Esophagus squamous epithelium (tissue), 4 donors: ENCODE data around the gene ELOVL6.

Source experiments
- POLR2A ChIP-seq, 4 donors: fragments of 450-650 bp; IDR thresholded peaks; one replicate each; pipeline ENCODE4 v1.6.1; 2017; ENCODE audit warnings: antibody characterized with exemption in 4 of 4, mild to moderate bottlenecking in 4 of 4, moderate library complexity in 3 of 4
- TF ChIP-seq, protein P1 (sequence below), 6 experiments: fragments of 450-650 bp in 4 of 6; fragments of 200-600 bp in 2 of 6; sonication (generic) in 2 of 6; IDR thresholded peaks; one replicate each; pipeline ENCODE4 v1.5.1; 2016 to 2019; ENCODE audit warnings: antibody characterized with exemption in 6 of 6, mild to moderate bottlenecking in 4 of 6, moderate library complexity in 4 of 6

GRCh38 chr4:110022457-110022856 is 176.0 kb downstream of the ELOVL6 start:
- TF ChIP-seq, protein P1, sequence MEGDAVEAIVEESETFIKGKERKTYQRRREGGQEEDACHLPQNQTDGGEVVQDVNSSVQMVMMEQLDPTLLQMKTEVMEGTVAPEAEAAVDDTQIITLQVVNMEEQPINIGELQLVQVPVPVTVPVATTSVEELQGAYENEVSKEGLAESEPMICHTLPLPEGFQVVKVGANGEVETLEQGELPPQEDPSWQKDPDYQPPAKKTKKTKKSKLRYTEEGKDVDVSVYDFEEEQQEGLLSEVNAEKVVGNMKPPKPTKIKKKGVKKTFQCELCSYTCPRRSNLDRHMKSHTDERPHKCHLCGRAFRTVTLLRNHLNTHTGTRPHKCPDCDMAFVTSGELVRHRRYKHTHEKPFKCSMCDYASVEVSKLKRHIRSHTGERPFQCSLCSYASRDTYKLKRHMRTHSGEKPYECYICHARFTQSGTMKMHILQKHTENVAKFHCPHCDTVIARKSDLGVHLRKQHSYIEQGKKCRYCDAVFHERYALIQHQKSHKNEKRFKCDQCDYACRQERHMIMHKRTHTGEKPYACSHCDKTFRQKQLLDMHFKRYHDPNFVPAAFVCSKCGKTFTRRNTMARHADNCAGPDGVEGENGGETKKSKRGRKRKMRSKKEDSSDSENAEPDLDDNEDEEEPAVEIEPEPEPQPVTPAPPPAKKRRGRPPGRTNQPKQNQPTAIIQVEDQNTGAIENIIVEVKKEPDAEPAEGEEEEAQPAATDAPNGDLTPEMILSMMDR (IDR thresholded peaks at IDR 0.05), result no peak
- no peak for TF ChIP-seq POLR2A (IDR thresholded peaks at IDR 0.05)
